Measurements from ENCODE around the gene NAPSA.
"Not testable (repeated sequence)": the region's sequence is repeated elsewhere in the genome, so short reads cannot be mapped to it uniquely, and the experiment has no call there.

NAPSA gene

DNA sequence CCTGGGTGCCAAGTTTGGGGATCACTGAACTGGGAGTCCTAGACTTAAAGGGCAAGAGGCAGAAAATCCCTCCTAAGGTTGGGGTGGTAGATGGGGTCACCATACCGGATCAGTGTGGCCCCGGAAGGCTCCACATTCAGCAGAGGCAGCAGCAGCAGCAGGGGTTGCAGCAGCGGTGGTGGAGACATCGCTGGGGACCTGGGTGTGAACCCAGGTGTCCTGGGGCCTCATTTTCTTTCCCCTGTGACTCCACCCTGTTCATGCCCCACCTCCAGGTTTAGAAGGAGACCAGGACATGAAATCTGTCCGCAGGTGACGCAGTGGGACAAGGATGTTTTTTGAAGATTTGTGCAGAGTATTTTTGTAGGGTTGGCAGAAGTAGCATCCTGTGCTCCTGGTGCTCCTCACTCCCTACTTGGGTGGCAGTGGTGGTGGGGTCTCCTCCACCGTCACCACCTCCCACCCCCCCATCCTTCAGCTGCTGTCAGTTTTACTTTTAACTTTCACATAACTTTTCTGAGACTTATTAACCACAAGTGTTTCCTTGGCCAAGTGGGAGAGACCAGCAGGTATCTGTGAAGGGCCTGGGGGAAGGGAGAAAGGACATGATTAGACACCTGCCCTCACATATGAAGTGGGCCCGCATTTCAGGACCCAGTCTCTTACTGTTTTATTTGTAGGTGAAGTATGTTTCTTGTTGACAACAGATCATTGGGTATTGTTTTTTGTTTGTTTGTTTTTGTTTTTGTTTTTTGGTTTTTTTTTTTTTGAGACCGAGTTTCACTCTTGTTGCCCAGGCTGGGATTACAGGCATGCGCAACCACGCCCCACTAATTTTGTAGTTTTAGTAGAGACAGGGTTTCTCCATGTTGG is at the start of gene NAPSA:
NAPSA (minus strand) TSS at position 206 of the 873 bp plus-strand sequence; CDS start at position 188, 18 bp downstream.
- in situ Hi-C loops (cut with MboI; ENCODE audit: low sequenced_read_pairs): loop anchor here (10.0 kb wide), 2 partner anchors 109 to 419 kb away; partner anchors contain the start of genes EMC10 and GARIN5A

DNA sequence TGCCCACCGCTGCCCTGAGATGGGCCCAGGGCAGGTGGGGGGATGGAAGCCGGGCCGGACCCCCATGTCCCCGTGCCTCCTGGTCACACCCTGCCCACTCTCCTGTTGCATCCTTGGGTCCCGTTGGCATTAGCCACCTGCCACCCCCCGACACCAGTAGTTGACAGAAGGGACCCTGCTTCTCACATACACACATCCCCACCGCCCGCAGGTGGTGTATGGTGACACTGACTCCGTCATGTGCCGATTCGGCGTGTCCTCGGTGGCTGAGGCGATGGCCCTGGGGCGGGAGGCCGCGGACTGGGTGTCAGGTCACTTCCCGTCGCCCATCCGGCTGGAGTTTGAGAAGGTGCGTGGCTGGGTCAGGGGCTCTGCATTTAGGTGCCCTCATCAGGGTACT is 48.1 kb upstream of the NAPSA start:
- in situ Hi-C loops (cut with MboI; ENCODE audit: low sequenced_read_pairs): no loop called here

DNA sequence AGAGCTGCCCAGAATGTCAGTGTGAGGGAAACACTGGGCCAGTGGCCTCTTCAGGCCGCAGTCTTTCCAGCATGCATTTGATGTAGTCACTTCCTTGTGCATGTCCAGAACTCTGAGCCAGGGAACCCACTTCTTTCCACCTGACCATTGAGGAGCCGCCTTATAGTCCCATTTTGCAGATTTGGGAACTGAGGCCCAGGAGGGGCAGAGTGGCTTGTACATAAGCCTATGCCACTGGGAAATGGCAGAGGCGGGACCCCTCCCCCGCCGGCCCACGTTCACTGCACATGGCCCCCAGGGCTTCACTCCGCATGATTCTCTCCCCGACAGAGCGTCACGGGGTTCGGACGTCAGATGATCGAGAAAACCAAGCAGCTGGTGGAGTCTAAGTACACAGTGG is 47.7 kb upstream of the NAPSA start:
- in situ Hi-C loops (cut with MboI; ENCODE audit: low sequenced_read_pairs): no loop called here

DNA sequence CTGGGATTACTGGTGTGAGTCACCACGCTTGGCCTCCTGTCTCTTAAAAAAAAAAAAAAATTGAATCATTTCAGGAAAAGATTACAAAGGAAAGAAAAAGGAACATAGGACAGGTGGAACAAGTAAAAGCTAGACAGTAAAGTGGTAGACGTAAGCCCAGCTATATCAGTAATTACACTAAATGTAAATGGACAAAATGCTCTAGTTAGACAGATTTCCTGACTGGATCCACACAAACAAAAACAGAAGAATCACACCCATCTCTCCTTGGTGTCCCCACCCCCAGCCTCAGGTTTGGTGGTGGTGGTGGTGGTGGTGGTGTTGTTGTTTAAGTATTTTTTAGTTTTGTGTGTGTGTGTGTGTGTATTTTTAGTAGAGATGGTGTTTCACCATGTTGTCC is 47.0 kb upstream of the NAPSA start:
- in situ Hi-C loops (cut with MboI; ENCODE audit: low sequenced_read_pairs): no loop called here

DNA sequence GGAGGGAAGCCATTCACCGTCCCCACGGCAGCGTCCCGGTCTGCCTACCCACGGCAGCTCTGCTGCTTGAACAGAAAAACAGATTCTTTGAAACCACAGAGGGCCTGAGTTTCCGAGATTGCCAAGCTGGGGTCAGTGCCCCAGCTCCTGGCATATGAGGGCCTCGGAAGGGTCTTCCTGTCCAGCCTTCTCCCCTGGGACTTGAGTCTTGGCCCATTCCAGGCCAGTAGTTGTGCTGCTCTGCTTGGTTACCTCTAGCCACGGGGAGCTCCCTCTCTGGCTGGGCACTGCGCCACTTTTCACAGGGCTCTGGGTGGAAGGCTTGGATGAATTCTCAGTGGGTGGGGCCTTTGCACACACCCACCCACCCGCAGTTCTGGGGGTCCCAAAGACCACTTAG is 44.7 kb upstream of the NAPSA start:
- in situ Hi-C loops (cut with MboI; ENCODE audit: low sequenced_read_pairs): no loop called here

DNA sequence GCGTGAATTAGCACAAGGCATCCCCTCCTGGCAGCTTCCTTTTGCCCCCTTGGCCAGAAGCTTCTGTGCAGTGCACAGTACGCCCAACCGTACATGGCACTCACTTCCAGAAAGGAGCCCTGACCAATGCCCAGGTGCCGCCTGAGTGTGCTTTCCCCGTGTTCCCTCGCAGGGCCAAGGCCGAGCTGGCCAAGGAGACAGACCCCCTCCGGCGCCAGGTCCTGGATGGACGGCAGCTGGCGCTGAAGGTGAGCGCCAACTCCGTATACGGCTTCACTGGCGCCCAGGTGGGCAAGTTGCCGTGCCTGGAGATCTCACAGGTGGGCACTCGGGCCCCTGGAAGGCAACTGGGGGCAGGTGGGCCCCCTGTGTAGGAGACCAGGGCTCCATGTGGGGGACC is 43.9 kb upstream of the NAPSA start:
- in situ Hi-C loops (cut with MboI; ENCODE audit: low sequenced_read_pairs): no loop called here

DNA sequence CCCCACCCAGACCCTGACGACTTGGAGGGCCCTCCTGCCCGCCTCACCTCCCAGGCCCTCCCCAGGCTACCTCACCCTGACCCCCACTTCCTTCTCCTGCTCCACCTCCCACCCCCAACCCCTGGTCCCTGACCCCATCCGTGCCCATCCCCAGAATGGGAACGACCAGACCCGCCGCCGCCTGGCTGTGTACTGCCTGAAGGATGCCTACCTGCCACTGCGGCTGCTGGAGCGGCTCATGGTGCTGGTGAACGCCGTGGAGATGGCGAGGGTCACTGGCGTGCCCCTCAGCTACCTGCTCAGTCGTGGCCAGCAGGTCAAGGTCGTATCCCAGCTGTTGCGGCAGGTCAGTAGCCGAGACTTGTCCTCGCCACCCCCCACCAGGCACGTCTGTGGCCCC is 41.4 kb upstream of the NAPSA start:
- in situ Hi-C loops (cut with MboI; ENCODE audit: low sequenced_read_pairs): no loop called here

DNA sequence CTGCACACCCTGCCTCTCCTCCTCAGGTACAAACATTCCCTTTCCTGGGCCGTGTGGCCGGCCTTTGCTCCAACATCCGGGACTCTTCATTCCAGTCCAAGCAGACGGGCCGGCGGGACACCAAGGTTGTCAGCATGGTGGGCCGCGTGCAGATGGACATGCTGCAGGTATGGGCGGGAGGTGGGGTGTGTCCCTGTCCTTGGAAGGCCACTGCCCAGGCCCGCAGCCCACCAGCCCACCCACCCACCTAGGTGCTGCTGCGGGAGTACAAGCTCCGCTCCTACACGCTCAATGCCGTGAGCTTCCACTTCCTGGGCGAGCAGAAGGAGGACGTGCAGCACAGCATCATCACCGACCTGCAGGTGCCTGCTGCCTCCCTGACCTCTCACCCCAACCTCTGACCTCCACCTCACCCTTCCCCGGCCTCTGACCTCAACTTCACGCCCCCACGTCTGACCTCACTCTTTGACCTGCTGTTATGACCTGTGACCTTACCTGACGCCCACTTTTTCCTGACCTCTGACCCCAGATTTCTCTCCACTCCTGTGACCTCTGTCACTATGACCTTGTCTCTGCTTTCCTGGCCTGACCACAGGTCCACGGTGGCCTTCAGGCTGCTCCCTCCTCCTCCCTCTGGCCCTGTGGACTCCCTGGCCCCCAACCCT is 40.8 kb upstream of the NAPSA start:
- in situ Hi-C loops (cut with MboI; ENCODE audit: low sequenced_read_pairs): no loop called here

DNA sequence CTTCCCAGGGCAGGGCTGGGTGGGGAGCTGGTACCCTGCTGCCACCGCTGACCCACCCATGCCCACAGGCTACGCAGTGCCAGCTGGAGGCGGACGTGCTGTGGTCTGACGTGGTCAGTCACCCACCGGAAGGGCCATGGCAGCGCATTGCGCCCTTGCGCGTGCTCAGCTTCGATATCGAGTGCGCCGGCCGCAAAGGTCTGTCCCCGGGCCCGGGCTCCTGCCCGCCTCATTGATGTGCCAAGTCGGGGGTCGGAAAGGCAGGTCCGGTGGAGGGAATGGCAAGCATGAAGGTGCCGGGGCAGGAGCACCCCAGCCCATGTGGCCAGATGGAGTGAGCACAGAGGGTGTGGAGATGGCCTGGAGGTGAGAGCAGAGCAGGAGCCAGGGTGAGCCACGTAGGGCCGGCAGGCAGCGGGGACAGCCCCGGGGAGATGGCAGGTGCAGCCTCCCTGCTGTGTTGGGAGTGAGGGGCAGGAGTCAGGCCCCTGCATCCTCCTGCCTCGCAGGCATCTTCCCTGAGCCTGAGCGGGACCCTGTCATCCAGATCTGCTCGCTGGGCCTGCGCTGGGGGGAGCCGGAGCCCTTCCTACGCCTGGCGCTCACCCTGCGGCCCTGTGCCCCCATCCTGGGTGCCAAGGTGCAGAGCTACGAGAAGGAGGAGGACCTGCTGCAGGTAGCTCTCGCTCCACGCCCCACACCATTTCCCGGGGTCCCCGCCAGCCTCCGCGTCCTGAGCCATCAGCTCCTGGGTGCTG is 37.3 kb upstream of the NAPSA start:
- in situ Hi-C loops (cut with MboI; ENCODE audit: low sequenced_read_pairs): no loop called here

DNA sequence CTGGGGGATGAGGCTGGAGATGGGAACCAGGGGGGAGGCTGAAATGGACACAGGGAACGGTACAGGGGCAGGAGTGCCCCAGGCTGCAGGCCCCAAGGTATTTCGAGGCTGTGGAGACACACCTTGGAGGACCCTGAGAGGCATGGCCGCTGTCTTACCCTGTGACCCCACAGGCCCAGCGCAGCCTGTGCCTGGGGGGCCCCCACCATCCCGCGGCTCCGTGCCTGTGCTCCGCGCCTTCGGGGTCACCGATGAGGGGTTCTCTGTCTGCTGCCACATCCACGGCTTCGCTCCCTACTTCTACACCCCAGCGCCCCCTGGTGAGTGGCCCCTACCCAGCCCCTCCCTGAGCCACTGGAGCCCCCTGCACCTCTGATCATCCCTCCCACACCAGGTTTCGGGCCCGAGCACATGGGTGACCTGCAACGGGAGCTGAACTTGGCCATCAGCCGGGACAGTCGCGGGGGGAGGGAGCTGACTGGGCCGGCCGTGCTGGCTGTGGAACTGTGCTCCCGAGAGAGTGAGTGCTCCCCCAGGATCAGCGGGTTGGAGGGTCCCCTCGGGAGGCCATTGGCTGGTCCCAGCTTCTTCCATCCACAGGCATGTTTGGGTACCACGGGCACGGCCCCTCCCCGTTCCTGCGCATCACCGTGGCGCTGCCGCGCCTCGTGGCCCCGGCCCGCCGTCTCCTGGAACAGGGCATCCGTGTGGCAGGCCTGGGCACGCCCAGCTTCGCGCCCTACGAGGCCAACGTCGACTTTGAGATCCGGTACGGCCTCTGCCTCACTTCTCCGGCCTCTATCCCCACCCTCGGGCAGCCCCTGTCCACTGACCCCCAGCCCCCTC is 36.4 kb upstream of the NAPSA start:
- in situ Hi-C loops (cut with MboI; ENCODE audit: low sequenced_read_pairs): no loop called here

DNA sequence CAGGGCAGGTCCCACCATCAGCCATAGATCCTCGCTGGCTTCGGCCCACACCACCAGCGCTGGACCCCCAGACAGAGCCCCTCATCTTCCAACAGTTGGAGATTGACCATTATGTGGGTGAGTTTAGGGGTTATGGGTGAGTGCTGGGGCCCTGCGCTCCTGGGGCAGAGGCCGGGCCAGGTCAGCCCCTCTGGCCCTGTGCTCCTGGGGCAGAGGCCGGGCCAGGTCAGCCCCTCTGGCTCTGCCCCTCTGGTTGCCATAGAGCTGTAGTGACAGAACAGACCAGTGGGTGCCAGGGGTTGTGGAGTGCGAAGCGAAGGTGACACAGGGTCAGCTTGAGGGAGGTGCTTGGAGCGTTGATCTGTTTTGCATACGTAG is 33.9 kb upstream of the NAPSA start:
- in situ Hi-C loops (cut with MboI; ENCODE audit: low sequenced_read_pairs): no loop called here

DNA sequence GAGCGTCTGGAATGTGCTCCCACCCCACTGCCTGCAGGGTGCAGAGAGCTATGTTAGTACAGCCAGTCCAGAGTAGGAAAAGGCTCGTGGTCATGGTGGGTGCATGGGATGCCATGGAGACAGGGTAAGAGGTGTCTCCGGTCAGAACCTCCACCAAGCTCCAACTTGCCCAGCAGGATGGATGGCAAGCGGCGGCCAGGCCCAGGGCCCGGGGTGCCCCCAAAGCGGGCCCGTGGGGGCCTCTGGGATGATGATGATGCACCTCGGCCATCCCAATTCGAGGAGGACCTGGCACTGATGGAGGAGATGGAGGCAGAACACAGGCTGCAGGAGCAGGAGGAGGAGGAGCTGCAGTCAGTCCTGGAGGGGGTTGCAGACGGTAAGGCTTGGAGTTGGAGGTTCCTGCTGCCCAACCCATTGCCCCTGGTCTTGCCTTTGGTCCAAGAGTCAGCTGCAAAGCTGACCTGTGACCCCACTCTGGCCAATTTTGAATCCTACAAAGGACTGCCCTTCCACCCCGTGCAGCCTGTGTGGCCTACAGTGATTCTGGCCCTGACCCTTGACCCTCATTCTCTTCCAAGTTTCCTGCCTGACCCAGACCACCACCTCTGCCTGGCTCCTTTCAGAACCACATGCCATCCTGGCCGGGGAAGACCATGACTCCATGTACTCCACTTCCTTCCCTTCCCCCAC is 33.4 kb upstream of the NAPSA start:
- in situ Hi-C loops (cut with MboI; ENCODE audit: low sequenced_read_pairs): no loop called here

DNA sequence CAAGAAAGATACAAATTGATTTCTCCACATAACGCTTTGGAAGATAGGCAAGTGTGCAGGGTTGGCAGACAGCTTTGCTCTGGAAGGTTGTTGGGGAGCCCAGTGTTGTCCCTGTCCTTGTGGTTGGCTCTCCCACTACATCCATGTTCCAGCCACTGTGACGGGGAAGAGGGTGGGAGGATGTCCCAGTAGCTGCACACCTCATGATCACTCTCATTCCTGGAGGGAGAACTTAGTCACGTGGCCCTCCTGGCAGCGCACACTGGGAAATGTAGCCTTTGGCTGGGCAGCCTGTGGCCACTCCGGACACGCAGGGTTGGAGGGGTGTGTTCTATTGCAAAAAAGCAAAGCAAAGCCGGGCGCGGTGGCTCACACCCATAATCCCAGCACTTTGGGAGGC is 28.6 kb upstream of the NAPSA start:
- in situ Hi-C loops (cut with MboI; ENCODE audit: low sequenced_read_pairs): no loop called here

DNA sequence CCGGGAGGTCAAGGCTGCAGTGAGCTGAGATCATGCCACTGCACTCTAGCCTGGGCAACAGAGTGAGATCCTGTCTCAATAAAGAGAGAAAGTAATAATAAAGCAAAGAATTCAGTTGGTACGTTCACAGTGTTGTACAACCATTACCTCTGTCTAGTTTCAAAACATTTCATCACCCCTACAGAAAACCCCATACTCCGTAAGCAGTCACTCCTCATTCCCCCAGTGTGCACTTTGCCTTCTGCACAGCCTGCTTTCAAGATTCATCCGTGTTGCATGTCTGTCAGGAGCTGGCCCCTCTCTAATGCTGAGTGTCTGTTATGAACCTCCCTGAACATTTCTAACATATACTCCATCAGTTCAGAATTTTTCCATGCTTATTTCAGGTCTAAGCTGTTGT is 28.1 kb upstream of the NAPSA start:
- in situ Hi-C loops (cut with MboI; ENCODE audit: low sequenced_read_pairs): no loop called here

DNA sequence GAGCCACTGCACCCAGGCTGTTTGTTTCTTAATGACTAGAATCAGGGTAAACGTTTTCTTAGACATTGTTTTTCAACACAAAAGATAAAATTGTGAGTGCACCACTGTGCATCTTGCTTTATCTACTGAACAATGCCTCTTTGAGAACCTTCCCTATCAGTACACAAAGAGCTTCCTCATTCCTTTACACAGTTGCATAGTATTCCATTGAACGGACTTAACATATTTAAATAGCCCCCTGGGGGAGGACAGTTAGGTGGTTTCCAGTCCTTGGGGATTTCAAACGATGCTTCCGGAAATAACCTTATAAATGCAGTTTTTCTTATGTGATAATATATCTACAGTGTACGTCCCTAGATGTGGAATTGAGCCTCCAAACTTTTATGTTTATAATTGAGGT is 27.3 kb upstream of the NAPSA start:
- in situ Hi-C loops (cut with MboI; ENCODE audit: low sequenced_read_pairs): no loop called here

DNA sequence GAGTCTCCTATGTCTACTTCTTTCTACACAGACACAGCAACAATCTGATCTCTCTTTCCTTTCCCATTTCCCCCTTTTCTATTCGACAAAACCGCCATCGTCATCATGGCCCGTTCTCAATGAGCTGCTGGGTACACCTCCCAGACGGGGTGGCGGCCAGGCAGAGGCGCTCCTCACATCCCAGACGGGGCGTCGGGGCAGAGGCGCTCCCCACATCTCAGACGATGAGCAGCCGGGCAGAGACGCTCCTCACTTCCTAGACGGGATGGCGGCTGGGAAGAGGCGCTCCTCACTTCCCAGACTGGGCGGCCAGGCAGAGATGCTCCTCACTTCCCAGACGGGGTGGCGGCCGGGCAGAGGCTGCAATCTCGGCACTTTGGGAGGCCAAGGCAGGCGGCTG is 25.5 kb upstream of the NAPSA start:
- in situ Hi-C loops (cut with MboI; ENCODE audit: low sequenced_read_pairs): not testable (repeated sequence)

DNA sequence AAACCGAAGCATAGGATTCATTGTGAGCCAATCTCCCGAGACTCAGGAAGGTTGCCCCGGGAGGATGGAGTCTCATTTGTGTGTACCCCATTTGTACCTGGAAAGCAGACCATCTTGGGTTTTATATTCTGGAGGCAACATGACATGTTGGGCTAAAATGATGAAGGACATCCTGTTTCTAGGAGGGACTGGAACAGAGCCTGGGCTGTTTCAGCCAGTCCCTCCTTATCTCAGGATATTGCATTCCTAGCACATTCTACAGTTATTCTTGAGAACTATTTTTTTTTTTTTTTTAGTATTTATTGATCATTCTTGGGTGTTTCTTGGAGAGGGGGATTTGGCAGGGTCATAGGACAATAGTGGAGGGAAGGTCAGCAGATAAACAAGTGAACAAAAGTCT is 24.9 kb upstream of the NAPSA start:
- in situ Hi-C loops (cut with MboI; ENCODE audit: low sequenced_read_pairs): not testable (repeated sequence)

DNA sequence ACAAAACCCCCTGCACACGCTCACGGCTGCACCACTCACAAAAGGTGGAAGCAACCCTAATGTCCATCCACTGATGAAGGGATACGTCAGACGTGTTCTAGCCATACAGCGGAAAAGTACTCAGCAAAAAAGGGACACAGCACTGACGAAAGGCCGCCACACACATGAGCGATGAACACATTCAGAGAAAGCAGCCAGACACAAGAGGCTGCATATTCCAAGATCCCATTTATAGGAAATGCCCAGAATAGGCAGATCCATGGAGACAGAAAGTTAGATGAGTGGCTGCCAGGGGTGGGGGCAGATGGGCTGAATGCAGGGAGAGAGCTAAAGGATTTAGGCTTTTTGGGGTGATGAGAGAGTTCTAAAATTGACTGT is 22.4 kb upstream of the NAPSA start:
- in situ Hi-C loops (cut with MboI; ENCODE audit: low sequenced_read_pairs): no loop called here

DNA sequence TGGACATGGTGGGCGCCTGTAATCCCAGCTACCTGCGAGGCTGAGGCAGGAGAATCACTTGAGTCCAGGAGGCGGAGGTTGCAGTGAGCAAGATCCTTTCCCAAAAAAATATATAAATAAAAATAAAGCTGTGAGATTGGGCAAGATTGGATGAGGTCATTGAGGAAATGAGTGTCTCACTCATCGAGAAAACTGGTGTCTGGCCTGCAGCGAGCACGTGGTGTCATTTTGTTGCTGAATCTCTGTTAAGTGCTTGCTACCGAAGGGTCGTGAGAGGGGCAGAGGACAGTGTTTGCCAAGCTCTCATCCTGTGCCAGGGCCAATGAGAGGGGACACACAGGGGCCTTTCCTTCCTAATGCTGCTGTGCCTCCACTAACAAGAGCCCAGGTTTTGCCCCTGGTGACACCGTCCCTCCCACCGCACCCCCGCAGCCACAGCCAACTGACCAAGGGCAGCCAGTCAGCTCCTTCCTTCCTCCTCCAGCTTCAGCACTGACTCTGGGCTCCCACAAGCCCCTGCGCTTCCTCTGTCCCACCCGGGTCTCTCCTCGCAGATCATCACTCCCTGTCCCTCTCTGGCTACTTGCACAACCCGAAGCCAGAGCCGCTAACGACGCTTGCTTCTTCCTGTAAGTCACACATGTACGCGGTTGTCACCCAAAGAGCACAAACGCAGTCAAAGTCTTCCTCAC is 21.9 kb upstream of the NAPSA start:
- in situ Hi-C loops (cut with MboI; ENCODE audit: low sequenced_read_pairs): no loop called here

All from HL-60/S4 treated with retinoic acid at 250 ng/mL for 4 days and 3 days (cell line).